Right lobe of liver (tissue), 6 donors: ENCODE measurements around the gene SPON1. TPM values are rescaled to one million over a fixed set of nuclear protein-coding genes. Genes with fewer than 3 reads are reported as not detected.

Experiments used
- ATAC-seq, 4 donors: fragments of 200-7000 bp; cut with Tn5 transposase; one replicate each; pipeline ENCODE4 v1.9.1; 2020; ENCODE audit warnings: mild to moderate bottlenecking in 4 of 4, moderate library complexity in 4 of 4
- DNase-seq, 3 donors: peaks; one replicate each; pipeline ENCODE4 v3.0.0-alpha.2; 2020
- H3K27ac ChIP-seq, 3 donors: fragments of 200-600 bp; one replicate each; pipeline ENCODE4 v1.8.0; 2022
- H3K27me3 ChIP-seq, 2 donors: fragments of 200-600 bp; one replicate each; pipeline ENCODE4 v1.8.0; 2022
- H3K36me3 ChIP-seq, 4 donors: fragments of 200-600 bp; sonication (generic) in 1 of 4; one replicate each; pipeline versions ENCODE4 v1.5.1 to v1.8.0; 2017 to 2022; ENCODE audit warnings: control low read depth in 1 of 4
- H3K4me1 ChIP-seq, 4 donors: fragments of 200-600 bp; sonication (generic) in 1 of 4; one replicate each; pipeline versions ENCODE4 v1.5.1 to v1.8.0; 2017 to 2022; ENCODE audit warnings: control low read depth in 1 of 4
- H3K4me3 ChIP-seq, 3 donors: fragments of 200-600 bp; one replicate each; pipeline ENCODE4 v1.8.0; 2022
- H3K9me3 ChIP-seq, 4 donors: fragments of 200-600 bp; sonication (generic) in 1 of 4; one replicate each; pipeline versions ENCODE4 v1.5.1 to v1.8.0; 2017 to 2022; ENCODE audit warnings: control low read depth in 1 of 4
- CTCF ChIP-seq, 4 donors: fragments of 200-600 bp in 3 of 4; fragments of 450-650 bp in 1 of 4; IDR thresholded peaks; one replicate each; pipeline versions ENCODE4 v1.5.1 to v1.8.0; 2016 to 2022; ENCODE audit warnings: antibody characterized with exemption in 4 of 4, mild to moderate bottlenecking in 2 of 4
- POLR2A ChIP-seq: fragments of 450-650 bp; IDR thresholded peaks from one replicate; pipeline ENCODE4 v1.6.1; 2017; ENCODE audit warnings: antibody characterized with exemption, mild to moderate bottlenecking
- WGBS: methylation state at CpG from one replicate; pipeline ENCODE4 v1.1.6; 2018; ENCODE audit warnings: low coverage, low lambda C conversion rate; ENCODE audit not compliant: insufficient coverage; ENCODE audit errors: missing lambda C conversion rate; 5-methylcytosine and 5-hydroxymethylcytosine counted together
- intact Hi-C, 2 donors: fragments of 100-400 bp; cut with DNase I; formaldehyde crosslinking; loops; one replicate each; pipeline versions ENCODE4 v1.11.2 to v1.14.1; 2022
- total RNA-seq, 6 experiments: library from RNA; depleted of rRNA in 2 of 6; stranded (reverse); fragments of >200 nt in 2 of 6; fragmentation: NEBNext Ultra II Directional in 3 of 6; extraction: Animal tissue kit (Norgen Biotek cat#: 25700) in 3 of 6; gene quantifications; one replicate each; pipeline versions ENCODE4 v1.1.0 to v1.2.4, GENCODE V29; 2016 to 2023
- donor health status: DM: no; HTN: yes; CAD: no.
- donor health status: DM: no; HTN: no; CAD: no.
- donor health status: DM: no; HTN: no; CAD: no.
- donor health status: DM: no; HTN: yes; CAD: no.
- donor health status: DM: no; HTN: yes; CAD: no.

SPON1 gene
- total RNA-seq, 6 experiments from 2014 or later: 0.51 to 2.4 (median 1.6) TPM

- ATAC-seq (no peak), DNase-seq (no peak)
- no peak overlapping the region for H3K4me3 ChIP-seq
- H3K27ac ChIP-seq: no peak overlapping the region
- no peaks in the 10 kb centered on the region for H3K36me3 ChIP-seq
- 71% methylated on average over 4 of the region's 4 CpGs for WGBS
- H3K9me3 ChIP-seq: no peaks in the 10 kb centered on the region
- intact Hi-C loops: loop anchor here in 1 of 2 donors (10.0 kb wide), 1 partner anchor 87 kb away; no protein-coding TSS in a partner anchor
- TF ChIP-seq POLR2A (no peak), CTCF (IDR thresholded peaks at IDR 0.05) (no peak)
- no peaks in the 10 kb centered on the region for H3K27me3 ChIP-seq
- H3K4me1 ChIP-seq: no peaks in the 10 kb centered on the region
These were observed 279.7 kb downstream of the SPON1 start for GRCh38 chr11:14242187-14242586.

DNA sequence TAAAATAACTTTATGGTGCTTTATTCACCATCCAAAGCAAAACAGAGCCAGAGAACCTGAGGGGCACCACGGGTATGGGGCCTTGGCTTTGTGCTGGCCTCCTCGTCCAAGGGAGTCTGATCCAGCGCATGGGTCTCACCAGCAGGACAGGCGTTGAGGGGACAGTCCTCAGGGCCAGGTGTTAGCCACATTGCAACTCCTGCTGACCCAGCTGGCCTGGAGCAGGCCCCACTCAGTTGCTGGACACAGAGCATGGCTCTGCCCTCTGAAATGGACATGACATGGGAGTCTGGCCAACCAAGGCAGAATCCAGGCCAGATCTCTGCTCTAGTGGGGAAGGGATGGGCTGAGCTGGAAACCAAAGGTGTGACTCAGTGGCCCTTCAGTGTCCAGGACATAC, 280.2 kb downstream of the SPON1 start:
- ATAC-seq (no peak), DNase-seq (no peak)
- intact Hi-C loops: loop anchor here in 1 of 2 donors (10.0 kb wide), 1 partner anchor 88 kb away; no protein-coding TSS in a partner anchor
- Histone ChIP-seq H3K4me3 (no peak overlapping the region), H3K27ac (no peak overlapping the region), H3K27me3 (no peaks in the 10 kb centered on the region), H3K9me3 (no peaks in the 10 kb centered on the region), H3K36me3 (no peaks in the 10 kb centered on the region), H3K4me1 (no peaks in the 10 kb centered on the region)
- no peak for TF ChIP-seq CTCF (IDR thresholded peaks at IDR 0.05)
- TF ChIP-seq POLR2A: no peak
- 50% methylated on average over 1 of the region's 4 CpGs for WGBS

DNA sequence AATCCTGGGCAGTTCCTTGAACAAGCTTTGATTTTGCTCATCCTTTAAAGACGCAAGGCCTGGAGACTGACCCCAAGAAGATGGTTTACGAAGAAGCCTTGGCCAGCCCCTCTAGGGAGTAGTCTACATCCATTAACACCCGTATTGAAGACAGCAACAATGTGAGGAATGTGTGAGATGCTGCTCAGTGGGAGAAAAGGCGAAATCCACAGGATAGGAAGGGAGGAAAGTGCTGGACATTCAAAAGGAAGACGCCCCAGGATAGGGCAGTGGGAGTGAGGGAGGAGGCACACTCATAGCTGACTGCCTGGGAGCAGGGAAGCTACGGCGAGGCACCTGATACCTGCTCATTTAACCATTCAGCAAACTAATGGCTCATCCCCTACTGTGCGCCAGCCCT, 282.4 kb downstream of the SPON1 start:
- no peaks in the 10 kb centered on the region for H3K27me3 ChIP-seq
- H3K36me3 ChIP-seq: no peaks in the 10 kb centered on the region
- intact Hi-C loops: loop anchor here (5.0 to 10.0 kb wide), 2 partner anchors 90 to 288 kb away; no protein-coding TSS in a partner anchor
- H3K9me3 ChIP-seq: no peaks in the 10 kb centered on the region
- no peak overlapping the region for H3K4me3 ChIP-seq
- no peak for ATAC-seq
- no peak for DNase-seq
- no peaks in the 10 kb centered on the region for H3K4me1 ChIP-seq
- 77% methylated on average over 7 of the region's 8 CpGs for WGBS
- TF ChIP-seq CTCF (IDR thresholded peaks at IDR 0.05): no peak
- H3K27ac ChIP-seq: no peak overlapping the region

- 14% methylated on average over 1 of the region's 2 CpGs for WGBS
- Histone ChIP-seq H3K36me3 (no peaks in the 10 kb centered on the region), H3K4me1 (no peaks in the 10 kb centered on the region), H3K27me3 (no peaks in the 10 kb centered on the region), H3K4me3 (no peak overlapping the region), H3K9me3 (no peaks in the 10 kb centered on the region), H3K27ac (no peak overlapping the region)
- no peak for DNase-seq
- peak in 1 of 4 donors; percentile 9 for ATAC-seq
- intact Hi-C loops: loop anchor here (5.0 to 10.0 kb wide), 2 partner anchors 91 to 288 kb away; no protein-coding TSS in a partner anchor
- TF ChIP-seq POLR2A (no peak), CTCF (IDR thresholded peaks at IDR 0.05) (no peak)
These were observed 282.9 kb downstream of the SPON1 start for GRCh38 chr11:14245444-14245843.

- H3K9me3 ChIP-seq: no peaks in the 10 kb centered on the region
- no peak overlapping the region for H3K4me3 ChIP-seq
- intact Hi-C loops: loop anchor here (5.0 to 10.0 kb wide), 2 partner anchors 94 to 291 kb away; no protein-coding TSS in a partner anchor
- DNase-seq (no peak), ATAC-seq (no peak)
- no peaks in the 10 kb centered on the region for H3K36me3 ChIP-seq
- no peaks in the 10 kb centered on the region for H3K27me3 ChIP-seq
- WGBS: 20% methylated on average over 5 of the region's 5 CpGs
- no peak for TF ChIP-seq CTCF (IDR thresholded peaks at IDR 0.05)
- TF ChIP-seq POLR2A: no peak
- H3K27ac ChIP-seq: no peak overlapping the region
- no peaks in the 10 kb centered on the region for H3K4me1 ChIP-seq
These were observed 286.1 kb downstream of the SPON1 start for GRCh38 chr11:14248580-14248981.
